Measurements from ENCODE around the gene LCE3C.

GRCh38 chr1:152643945-152644344 lies 43.9 kb downstream of the LCE3C start:
- TF ChIP-seq EZH2 (IDR thresholded peaks at IDR 0.05; ENCODE audit: borderline replicate concordance, low read length) (no peak), CTCF (conservative IDR thresholded peaks at IDR 0.05 in 1 of 2, IDR thresholded peaks at IDR 0.05 in 1 of 2; ENCODE audit: extremely low read depth in 1 of 2, insufficient read depth in 1 of 2, low read depth in 1 of 2, low read length in 2 of 2) (no peak)

Measured in mammary epithelial cell (primary cell).